Measurements from ENCODE around the gene PSAPL1.

The PSAPL1 gene

DNA sequence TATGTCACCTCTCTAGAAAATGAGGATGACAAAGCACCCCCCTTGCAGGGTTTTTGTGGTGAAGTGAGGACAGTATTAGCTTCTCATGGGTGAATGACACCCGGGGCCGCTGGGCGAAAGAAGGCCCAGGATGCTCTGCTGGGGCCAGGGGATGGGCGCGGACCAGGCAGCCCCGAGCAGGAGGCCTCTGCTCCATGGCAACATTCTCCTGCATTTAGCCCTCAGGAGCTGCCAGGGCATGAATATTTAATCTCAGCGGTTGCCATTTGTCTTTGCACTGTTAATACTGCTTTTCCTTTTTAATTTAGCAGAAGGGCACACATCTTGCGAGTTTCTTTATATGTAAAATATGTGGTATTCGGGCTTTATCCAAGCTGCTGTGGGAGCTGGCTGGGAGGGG, 30.3 kb upstream of the PSAPL1 start:
- no peak for TF ChIP-seq GATA2 (IDR thresholded peaks at IDR 0.05; ENCODE audit: low read depth, low read length)
- TF ChIP-seq GATA3 (IDR thresholded peaks at IDR 0.05; ENCODE audit: low read depth, low read length), result no peak

DNA sequence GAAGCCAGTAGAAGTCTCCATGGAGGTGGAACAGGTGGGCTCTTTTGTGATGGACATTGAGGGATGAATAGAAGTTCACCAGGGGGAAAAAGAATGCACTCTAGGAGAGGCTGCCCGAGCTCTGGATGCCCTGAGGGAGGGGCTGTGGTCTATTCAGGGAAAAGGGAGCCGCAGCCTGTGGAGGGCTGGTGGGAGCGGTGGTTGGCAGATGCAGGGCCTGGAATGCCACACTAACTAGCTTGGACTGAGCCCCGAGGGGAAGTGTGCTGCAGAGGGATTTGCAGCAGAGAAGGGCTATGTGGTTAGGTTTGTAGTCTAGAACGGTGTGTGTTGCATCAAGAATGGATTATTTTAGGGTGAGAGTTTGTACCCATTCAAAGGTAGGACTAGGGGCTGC, 29.5 kb upstream of the PSAPL1 start:
- no peak for TF ChIP-seq GATA2 (IDR thresholded peaks at IDR 0.05; ENCODE audit: low read depth, low read length)
- no peak for TF ChIP-seq GATA3 (IDR thresholded peaks at IDR 0.05; ENCODE audit: low read depth, low read length)

- TF ChIP-seq GATA3 (IDR thresholded peaks at IDR 0.05; ENCODE audit: low read depth, low read length), result no peak
- no peak for TF ChIP-seq GATA2 (IDR thresholded peaks at IDR 0.05; ENCODE audit: low read depth, low read length)
These were observed 29.0 kb upstream of the PSAPL1 start for GRCh38 chr4:7463566-7464258.

DNA sequence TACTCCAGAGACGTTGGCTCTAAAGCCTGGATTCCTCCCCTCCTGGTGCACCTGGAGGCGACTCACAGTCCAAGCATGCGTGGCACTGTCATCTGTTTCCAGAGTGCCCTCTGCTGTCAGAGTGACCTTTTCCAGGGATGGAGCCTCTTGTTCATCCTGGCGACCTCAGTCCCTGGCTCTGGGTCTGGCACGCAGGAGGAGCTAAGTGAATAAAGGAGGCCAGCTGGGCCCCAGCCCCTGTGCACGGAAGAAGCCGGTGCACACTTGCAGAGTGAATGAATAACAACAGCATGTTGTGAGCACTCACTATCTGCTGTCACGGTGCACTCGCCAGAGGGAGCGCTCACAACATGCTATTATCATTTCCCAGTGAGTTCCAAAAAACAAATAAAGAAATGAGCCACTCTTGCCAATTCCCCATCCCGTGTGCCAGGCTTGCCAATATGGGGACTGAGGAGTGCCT, 27.8 kb upstream of the PSAPL1 start:
- no peak for TF ChIP-seq GATA3 (IDR thresholded peaks at IDR 0.05; ENCODE audit: low read depth, low read length)

DNA sequence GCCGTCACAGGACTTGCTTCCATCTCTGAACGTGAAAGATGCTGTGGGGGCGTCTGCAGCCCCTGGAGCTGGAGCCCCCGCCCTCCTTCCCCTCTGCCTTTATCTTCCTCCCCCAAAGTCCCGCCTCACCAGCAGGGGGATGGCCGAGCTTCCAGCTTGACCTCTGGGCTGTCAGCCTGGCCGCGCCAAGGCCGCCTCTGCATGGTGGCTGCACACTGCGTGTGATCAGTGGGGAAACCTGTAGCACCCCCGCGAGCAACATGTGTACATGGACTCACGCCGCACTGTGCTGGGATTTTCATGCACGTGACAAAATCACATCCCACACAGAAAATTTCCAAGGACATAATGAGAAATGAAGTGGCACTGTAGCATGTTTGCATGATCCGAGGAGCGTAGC, 26.5 kb upstream of the PSAPL1 start:
- TF ChIP-seq GATA3 (IDR thresholded peaks at IDR 0.05; ENCODE audit: low read depth, low read length), result no peak
- no peak for TF ChIP-seq GATA2 (IDR thresholded peaks at IDR 0.05; ENCODE audit: low read depth, low read length)

- TF ChIP-seq GATA2 (IDR thresholded peaks at IDR 0.05; ENCODE audit: low read depth, low read length), result no peak
- TF ChIP-seq GATA3 (IDR thresholded peaks at IDR 0.05; ENCODE audit: low read depth, low read length), result no peak
These were observed 25.8 kb upstream of the PSAPL1 start for GRCh38 chr4:7460566-7460965.

DNA sequence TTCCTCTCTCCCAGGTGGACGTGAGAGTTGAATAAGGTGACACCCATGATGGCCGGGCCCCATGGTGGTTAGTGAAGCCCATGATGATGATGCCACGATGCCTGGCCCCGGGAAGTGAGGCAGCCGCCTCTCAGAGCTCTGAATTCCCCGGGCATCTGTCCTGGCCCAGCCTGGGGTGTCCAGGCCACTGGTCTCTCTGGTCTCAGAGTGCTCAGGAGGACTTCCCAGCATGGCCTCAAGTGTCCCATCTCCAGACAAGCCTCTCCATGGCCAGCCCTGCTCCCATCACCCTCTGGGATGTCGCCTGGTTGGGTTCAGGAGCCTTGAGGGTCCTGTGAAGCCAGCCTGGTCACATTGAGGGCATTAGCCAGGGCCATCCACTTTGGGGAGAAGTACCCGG, 24.7 kb upstream of the PSAPL1 start:
- TF ChIP-seq GATA2 (IDR thresholded peaks at IDR 0.05; ENCODE audit: low read depth, low read length) (no peak), GATA3 (IDR thresholded peaks at IDR 0.05; ENCODE audit: low read depth, low read length) (no peak)

DNA sequence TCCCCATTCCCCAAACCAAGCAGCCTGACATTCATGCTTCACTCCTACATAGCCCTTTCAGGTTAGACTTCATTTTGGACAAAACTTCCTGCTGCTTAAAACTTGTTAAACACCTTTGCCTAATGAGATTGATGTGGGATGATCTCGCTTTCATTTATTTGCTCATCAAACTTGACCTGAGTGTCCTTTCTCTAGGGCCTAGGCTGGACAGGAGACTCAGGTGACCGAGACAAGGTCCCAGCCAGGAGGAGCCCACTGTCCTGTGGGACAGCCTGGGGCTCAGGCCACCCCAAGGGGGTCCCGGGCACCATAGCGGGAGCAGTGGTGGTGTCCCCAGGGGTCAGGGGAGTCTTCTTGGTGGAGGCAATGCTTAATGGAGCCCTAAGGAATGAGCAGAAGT, 23.7 kb upstream of the PSAPL1 start:
- no peak for TF ChIP-seq GATA2 (IDR thresholded peaks at IDR 0.05; ENCODE audit: low read depth, low read length)
- no peak for TF ChIP-seq GATA3 (IDR thresholded peaks at IDR 0.05; ENCODE audit: low read depth, low read length)

DNA sequence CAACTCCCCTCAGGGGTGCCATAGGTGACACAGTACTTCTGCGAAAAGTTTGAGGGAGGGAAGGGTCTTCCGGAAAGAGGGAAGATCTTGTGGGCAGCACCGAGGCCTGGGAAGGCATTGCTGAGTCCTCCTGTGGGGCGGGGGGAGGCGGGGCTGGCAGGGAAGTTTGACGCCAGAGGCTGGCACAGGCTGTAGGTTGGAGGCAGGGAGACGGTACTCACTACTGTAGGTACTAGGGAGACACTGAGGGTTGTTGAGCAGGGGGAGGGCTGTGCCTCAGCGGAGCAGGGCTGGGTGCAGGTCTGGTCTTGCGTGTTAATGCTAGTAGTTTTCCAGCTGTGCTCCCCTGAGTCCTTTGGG, 23.3 kb upstream of the PSAPL1 start:
- TF ChIP-seq GATA3 (IDR thresholded peaks at IDR 0.05; ENCODE audit: low read depth, low read length) (no peak), GATA2 (IDR thresholded peaks at IDR 0.05; ENCODE audit: low read depth, low read length) (no peak)

DNA sequence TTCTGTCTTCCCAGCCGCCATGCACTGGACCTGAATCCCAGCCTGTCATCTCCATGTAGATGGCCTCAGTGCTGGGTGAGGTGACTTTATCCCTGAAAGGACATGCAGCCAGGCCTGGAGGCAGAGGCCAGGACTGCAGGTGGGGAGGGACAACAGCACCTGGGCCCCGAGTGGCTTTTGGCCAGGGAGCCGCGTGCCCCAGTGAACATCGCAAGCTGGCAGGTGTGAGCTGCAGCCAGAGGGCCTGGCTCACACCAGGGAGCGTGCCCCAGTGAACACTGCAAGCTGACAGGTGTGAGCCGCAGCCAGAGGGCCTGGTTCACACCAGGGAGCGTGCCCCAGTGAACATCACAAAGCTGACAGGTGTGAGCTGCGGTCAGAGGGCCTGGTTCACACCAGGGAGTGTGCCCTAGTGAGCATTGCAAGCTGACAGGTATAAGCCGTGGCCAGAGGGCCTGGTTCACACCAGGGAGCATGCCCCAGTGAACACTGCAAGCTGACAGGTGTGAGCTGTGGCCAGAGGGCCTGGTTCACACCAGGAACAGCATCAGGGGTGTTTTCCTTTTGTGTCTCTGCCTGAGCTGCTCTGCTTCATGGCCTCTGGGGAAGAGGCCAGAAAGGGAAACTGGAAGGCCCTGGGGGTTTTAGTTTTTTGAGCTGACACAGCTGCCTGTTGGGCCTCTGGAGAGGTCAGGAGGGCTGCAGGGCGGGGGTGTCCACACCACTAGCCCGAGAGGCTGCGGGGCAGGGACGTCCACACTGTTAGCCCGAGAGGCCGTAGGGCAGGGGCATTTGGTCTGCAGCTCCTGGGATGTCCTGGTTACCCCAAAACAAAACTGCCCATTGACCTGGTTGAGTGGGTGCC, 22.7 kb upstream of the PSAPL1 start:
- TF ChIP-seq GATA3 (IDR thresholded peaks at IDR 0.05; ENCODE audit: low read depth, low read length) (no peak), GATA2 (IDR thresholded peaks at IDR 0.05; ENCODE audit: low read depth, low read length) (no peak)

DNA sequence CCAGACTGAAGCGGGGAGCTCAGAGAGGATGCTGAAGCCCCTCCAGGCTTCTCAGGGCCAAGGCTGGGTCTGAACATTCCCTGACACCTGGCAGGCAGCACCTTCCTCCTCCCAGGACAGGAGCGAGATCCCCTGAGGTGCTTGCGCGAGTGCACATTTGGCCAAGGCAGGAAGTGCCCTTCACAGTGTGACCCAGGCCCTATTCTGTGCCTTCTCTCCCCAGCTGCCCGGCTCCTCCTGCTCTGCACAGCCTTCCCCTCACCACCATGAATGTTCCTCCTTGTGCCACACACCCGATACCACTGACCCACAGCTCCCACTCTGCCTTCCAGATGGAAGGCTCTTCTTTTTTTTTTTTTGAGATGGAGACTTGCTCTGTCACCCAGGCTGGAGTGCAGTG, 17.1 kb upstream of the PSAPL1 start:
- TF ChIP-seq GATA3 (IDR thresholded peaks at IDR 0.05; ENCODE audit: low read depth, low read length), result no peak
- no peak for TF ChIP-seq GATA2 (IDR thresholded peaks at IDR 0.05; ENCODE audit: low read depth, low read length)

DNA sequence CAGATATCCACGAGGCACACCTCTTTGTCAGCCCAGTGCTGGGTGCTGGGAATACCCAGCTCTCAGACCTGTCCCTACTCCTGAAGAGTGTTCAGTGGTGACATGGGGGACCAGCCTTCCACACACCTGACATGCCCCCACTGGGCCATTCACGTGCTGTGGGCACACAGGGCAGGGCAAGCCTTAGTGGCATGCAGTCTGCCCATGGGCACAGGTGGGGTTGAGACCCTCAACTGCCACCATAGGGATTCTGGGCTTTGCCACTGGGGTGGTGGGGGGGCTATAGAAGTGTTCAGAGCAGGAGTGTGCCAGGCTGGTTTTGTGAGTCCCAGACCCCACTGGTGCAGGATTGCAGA, 16.7 kb upstream of the PSAPL1 start:
- no peak for TF ChIP-seq GATA2 (IDR thresholded peaks at IDR 0.05; ENCODE audit: low read depth, low read length)
- TF ChIP-seq GATA3 (IDR thresholded peaks at IDR 0.05; ENCODE audit: low read depth, low read length), result no peak

DNA sequence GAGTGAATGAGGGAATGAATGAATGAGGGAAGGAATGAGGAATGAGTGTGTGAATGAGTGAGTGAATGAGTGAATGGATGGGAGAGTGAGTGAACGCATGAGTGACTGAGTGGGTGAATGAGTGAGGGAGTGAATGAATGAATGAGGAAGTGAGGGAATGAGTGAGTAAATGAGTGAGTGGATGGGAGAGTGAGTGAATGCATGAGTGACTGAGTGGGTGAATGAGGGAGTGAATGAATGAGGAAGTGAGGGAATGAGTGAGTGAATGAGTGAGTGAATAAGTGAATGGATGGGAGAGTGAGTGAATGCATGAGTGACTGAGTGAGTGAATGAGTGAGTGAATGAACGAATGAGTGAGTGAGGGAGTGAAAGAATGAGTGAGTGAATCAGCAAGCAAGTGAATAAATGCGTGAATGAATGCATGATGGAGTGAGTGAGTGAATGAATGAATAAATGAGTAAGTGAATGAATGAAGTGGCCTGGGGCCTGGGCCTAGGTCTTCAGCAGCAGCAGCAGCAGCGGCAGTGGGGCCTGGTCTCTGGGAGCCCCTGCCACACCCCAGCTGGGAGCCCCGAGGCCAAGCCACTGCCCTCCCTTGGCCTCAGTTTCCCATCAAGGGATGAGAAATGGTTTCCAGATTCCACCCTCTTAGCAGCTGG, 16.2 kb upstream of the PSAPL1 start:
- TF ChIP-seq GATA2 (IDR thresholded peaks at IDR 0.05; ENCODE audit: low read depth, low read length) (no peak), GATA3 (IDR thresholded peaks at IDR 0.05; ENCODE audit: low read depth, low read length) (no peak)

DNA sequence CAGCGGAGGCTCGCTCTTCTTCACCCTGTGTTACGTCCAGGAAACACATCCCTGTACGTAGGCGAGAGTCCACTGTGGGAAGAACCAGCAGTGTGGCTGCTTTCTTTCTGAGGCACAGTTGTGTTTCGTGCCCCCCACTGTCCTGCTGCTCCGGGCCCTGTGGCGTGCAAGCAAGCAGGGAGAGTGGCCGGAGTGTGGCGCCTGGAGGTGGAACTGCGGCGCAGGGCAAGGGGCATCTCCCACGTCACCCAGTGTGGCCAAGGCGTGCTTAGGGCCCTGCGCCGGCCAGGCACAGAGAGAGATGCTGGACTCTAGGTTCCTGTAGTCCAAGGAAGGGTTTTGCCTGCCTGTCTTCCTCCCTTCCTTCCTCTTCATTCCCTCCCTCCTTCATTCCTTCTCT, 13.3 kb upstream of the PSAPL1 start:
- TF ChIP-seq GATA3 (IDR thresholded peaks at IDR 0.05; ENCODE audit: low read depth, low read length) (no peak), GATA2 (IDR thresholded peaks at IDR 0.05; ENCODE audit: low read depth, low read length) (no peak)

DNA sequence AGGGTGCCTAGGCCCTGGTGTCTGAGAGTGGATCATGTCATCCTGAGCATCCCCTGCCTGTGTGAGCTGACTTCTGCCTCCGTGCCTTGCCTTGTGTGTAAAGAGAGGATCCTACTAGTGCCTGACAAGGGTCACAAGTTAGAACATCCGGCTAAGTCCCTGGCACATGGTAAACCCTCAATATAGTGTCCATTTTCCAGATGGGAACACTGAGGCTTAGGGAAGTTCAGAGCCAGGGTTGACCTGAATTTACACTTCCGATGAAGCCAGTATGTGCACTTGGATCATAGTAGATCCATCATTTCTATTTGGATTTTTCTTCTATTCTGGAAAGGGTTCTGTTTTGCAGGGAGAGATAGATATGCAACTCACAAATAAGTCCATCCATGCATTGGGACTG, 12.5 kb upstream of the PSAPL1 start:
- TF ChIP-seq GATA3 (IDR thresholded peaks at IDR 0.05; ENCODE audit: low read depth, low read length), result no peak
- TF ChIP-seq GATA2 (IDR thresholded peaks at IDR 0.05; ENCODE audit: low read depth, low read length), result no peak
